Esophagus squamous epithelium (tissue), 5 donors: ENCODE data around the gene MBNL1. TPM values are rescaled to one million over a fixed set of nuclear protein-coding genes. Genes with fewer than 3 reads are reported as not detected.

Experiments used
- DNase-seq: peaks from one replicate; lab custom pipeline; 2025; lab: John Stamatoyannopoulos, UW
- H3K27ac ChIP-seq, 4 donors: fragments of 200-600 bp; sonication (generic); one replicate each; pipeline ENCODE4 v1.5.1; 2016 to 2019; ENCODE audit warnings: mild to moderate bottlenecking in 1 of 4
- H3K27me3 ChIP-seq, 4 donors: fragments of 200-600 bp; sonication (generic); 1 replicate in 3 of 4; 2 replicates in 1 of 4; pipeline versions ENCODE4 v1.5.1 to v1.6.0; 2017 to 2021; ENCODE audit warnings: antibody characterized with exemption in 1 of 4
- H3K36me3 ChIP-seq, 3 donors: fragments of 200-600 bp; sonication (generic); one replicate each; pipeline ENCODE4 v1.5.1; 2016 to 2019
- H3K4me1 ChIP-seq, 3 donors: fragments of 200-600 bp; sonication (generic); one replicate each; pipeline ENCODE4 v1.5.1; 2017 to 2019
- H3K4me3 ChIP-seq, 4 donors: fragments of 200-600 bp; sonication (generic); 1 replicate in 3 of 4; 2 replicates in 1 of 4; pipeline ENCODE4 v1.5.1; 2016 to 2019; ENCODE audit warnings: mild to moderate bottlenecking in 2 of 4, moderate library complexity in 1 of 4
- H3K9me3 ChIP-seq, 3 donors: fragments of 200-600 bp; sonication (generic); one replicate each; pipeline ENCODE4 v1.5.1; 2016 to 2019
- CTCF ChIP-seq, 6 experiments: fragments of 450-650 bp in 4 of 6; fragments of 200-600 bp in 2 of 6; sonication (generic) in 2 of 6; IDR thresholded peaks; one replicate each; pipeline ENCODE4 v1.5.1; 2016 to 2019; ENCODE audit warnings: antibody characterized with exemption in 6 of 6, mild to moderate bottlenecking in 4 of 6, moderate library complexity in 4 of 6
- POLR2A ChIP-seq, 4 donors: fragments of 450-650 bp; IDR thresholded peaks; one replicate each; pipeline ENCODE4 v1.6.1; 2017; ENCODE audit warnings: antibody characterized with exemption in 4 of 4, mild to moderate bottlenecking in 4 of 4, moderate library complexity in 3 of 4
- WGBS, 2 donors: methylation state at CpG; one replicate each; pipeline ENCODE4 v1.1.5; 2018; 5-methylcytosine and 5-hydroxymethylcytosine counted together
- intact Hi-C: fragments of 100-400 bp; cut with DNase I; formaldehyde crosslinking; loops from one replicate; pipeline ENCODE4 v1.15.0; 2022
- total RNA-seq, 4 donors: library from RNA; depleted of rRNA; stranded (reverse); fragments of >200 nt; gene quantifications; one replicate each; pipeline ENCODE4 v1.1.0, GENCODE V29; 2016
- donor health status: DM: yes; HTN: yes; CAD: no.

The MBNL1 gene
- total RNA-seq, 4 donors from 2014 or later, result 94.0 to 318 (median 161) TPM

DNA sequence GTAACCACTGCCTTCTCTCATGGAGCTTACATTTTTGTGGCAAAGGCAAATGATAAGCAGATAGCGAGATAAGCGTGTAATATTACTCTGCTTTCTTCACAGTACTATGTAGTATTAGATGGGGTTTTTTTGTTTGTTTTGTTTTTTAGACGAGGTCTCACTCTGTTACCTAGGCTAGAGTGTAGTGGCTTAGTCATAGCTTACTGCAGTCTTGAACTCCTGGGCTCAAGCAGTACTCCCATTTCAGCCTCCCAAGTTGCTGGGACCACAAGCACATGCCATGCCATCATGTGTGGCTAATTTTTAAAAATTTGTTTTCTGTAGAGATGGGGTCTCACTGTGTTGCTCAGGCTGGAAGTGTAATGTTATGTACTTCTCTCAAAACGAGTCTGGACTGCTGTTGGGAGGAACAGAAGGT lies 22.9 kb downstream of the MBNL1 start:
- H3K27ac ChIP-seq, result peak overlapping the region in 1 of 4 donors; percentile 7
- peaks cover 0 to 78% (median 61%) of the 10 kb centered on the region in 3 donors for H3K4me1 ChIP-seq
- intact Hi-C loops, result no loop called here
- whole genome bisulfite sequencing, 2 donors, result 60 to 62% methylated on average over 4 of the region's 4 CpGs
- no peak overlapping the region for H3K4me3 ChIP-seq
- no peaks in the 10 kb centered on the region for H3K9me3 ChIP-seq
- H3K27me3 ChIP-seq, result no peaks in the 10 kb centered on the region
- no peak for DNase-seq
- TF ChIP-seq POLR2A (IDR thresholded peaks at IDR 0.05) (no peak), CTCF (IDR thresholded peaks at IDR 0.05) (no peak)
- H3K36me3 ChIP-seq, result peaks cover 0 to 5% (median 0%) of the 10 kb centered on the region in 3 donors

DNA sequence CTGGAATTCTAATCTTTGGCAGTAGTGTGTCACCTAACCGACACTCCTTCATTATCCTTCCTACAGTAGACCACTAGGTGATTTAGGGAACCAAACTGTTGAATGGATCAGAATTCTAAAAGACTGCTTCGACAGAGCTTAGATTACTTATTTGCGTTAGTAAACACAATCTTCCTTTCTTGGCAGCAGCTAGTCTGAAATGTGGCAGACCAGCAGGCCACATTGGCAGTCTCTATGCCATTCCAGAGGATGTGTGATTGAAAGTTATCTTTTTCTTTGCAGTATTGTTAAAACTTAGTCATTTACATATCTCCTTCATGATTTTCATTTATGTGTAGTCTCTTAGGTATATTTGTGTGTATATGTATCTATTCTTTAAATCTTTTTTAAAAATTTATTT lies 23.6 kb downstream of the MBNL1 start:
- TF ChIP-seq CTCF (IDR thresholded peaks at IDR 0.05) (no peak), POLR2A (IDR thresholded peaks at IDR 0.05) (no peak)
- H3K4me1 ChIP-seq, result peaks cover 0 to 77% (median 65%) of the 10 kb centered on the region in 3 donors
- H3K27me3 ChIP-seq, result no peaks in the 10 kb centered on the region
- no peak overlapping the region for H3K4me3 ChIP-seq
- WGBS, 2 donors, result 77 to 80% methylated on average over 3 of the region's 3 CpGs
- intact Hi-C loops, result no loop called here
- no peak for DNase-seq
- no peaks in the 10 kb centered on the region for H3K9me3 ChIP-seq
- H3K36me3 ChIP-seq, result peaks cover 0 to 5% (median 0%) of the 10 kb centered on the region in 3 donors
- peak overlapping the region in 2 of 4 donors; percentile 7 to 12 for H3K27ac ChIP-seq

- Histone ChIP-seq H3K27me3 (no peaks in the 10 kb centered on the region), H3K9me3 (no peaks in the 10 kb centered on the region), H3K4me3 (no peak overlapping the region), H3K36me3 (peaks cover 0 to 5% (median 0%) of the 10 kb centered on the region in 3 donors), H3K4me1 (peaks cover 2 to 77% (median 64%) of the 10 kb centered on the region in 3 donors), H3K27ac (no peak overlapping the region)
- TF ChIP-seq CTCF (IDR thresholded peaks at IDR 0.05) (no peak), POLR2A (IDR thresholded peaks at IDR 0.05) (no peak)
- intact Hi-C loops, result no loop called here
- WGBS, 2 donors, result 33 to 50% methylated on average over 1 of the region's 1 CpG
- no peak for DNase-seq
Measured at GRCh38 chr3:152293347-152294006, 24.7 kb downstream of the MBNL1 start.

DNA sequence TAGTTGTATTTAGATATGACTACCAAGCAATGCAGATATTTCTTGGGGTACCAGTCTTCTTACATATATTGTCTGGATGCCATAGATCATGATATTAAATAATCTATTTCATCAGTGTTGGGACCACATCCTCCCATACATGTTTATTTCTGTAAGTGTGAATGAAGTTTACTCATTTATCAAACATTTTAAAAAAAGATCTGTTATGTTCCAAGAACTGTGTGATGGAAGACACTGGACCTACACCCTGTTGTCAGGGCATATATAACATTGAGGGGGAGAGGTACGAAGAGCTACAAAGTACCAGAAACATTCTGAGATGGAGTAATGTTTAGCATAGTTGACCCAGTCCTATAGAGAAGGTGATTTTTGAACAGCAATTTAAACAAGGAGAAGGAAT lies 26.6 kb downstream of the MBNL1 start:
- Histone ChIP-seq H3K27me3 (no peaks in the 10 kb centered on the region), H3K36me3 (peaks cover 0 to 14% (median 0%) of the 10 kb centered on the region in 3 donors), H3K9me3 (no peaks in the 10 kb centered on the region), H3K4me3 (no peak overlapping the region), H3K27ac (peak overlapping the region in 1 of 4 donors; percentile 29), H3K4me1 (peaks cover 12 to 85% (median 69%) of the 10 kb centered on the region in 3 donors)
- intact Hi-C loops, result no loop called here
- TF ChIP-seq CTCF (IDR thresholded peaks at IDR 0.05), result no peak
- TF ChIP-seq POLR2A (IDR thresholded peaks at IDR 0.05), result no peak
- DNase-seq, result no peak
- 73 to 100% methylated on average over 1 of the region's 1 CpG for WGBS, 2 donors

GRCh38 chr3:152295806-152296205 lies 27.1 kb downstream of the MBNL1 start:
- no peak overlapping the region for H3K4me3 ChIP-seq
- intact Hi-C loops, result no loop called here
- H3K9me3 ChIP-seq, result no peaks in the 10 kb centered on the region
- TF ChIP-seq CTCF (IDR thresholded peaks at IDR 0.05), result no peak
- TF ChIP-seq POLR2A (IDR thresholded peaks at IDR 0.05), result no peak
- peak overlapping the region in 1 of 4 donors; percentile 29 for H3K27ac ChIP-seq
- WGBS, 2 donors, result 50 to 53% methylated on average over 1 of the region's 1 CpG
- peaks cover 12 to 85% (median 64%) of the 10 kb centered on the region in 3 donors for H3K4me1 ChIP-seq
- no peak for DNase-seq
- H3K27me3 ChIP-seq, result no peaks in the 10 kb centered on the region
- H3K36me3 ChIP-seq, result peaks cover 0 to 18% (median 0%) of the 10 kb centered on the region in 3 donors
